ENCODE measurements around the gene ADAM17. TPM values are rescaled to one million over a fixed set of nuclear protein-coding genes. Genes with fewer than 3 reads are reported as not detected.
A peak's percentile ranks its signal among the peaks of the same experiment; 100 is the strongest.
"Not testable (repeated sequence)": the region's sequence is repeated elsewhere in the genome, so short reads cannot be mapped to it uniquely, and the experiment has no call there.

ADAM17 gene
- total RNA-seq, 1 donor from 2014 or later: 16.4 TPM

DNA sequence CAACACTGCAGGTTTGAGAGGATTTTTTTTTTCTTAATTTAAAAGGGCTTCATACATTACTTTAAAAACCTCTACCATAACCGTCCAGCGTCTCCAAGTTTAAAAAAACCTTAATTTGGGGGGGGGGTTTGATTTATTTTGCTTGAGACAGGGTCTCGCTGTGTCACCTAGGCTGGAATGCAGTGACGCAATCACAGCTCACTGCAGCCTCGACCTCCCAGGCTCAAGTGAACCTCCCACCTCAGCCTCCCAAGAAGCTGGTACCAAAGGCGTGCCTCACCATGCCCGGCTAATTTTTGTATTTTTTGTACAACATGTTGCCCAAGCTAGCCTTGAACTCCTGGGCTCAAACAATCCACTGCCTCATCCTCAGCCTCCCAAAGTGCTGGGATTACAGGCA is 36.9 kb downstream of the ADAM17 start:
- Histone ChIP-seq H3K9me3 (no peaks in the 10 kb centered on the region), H3K36me3 (peaks cover 48 to 60% of the 10 kb centered on the region in 2 donors), H3K4me1 (no peaks in the 10 kb centered on the region), H3K27ac (no peak overlapping the region), H3K27me3 (no peaks in the 10 kb centered on the region), H3K4me3 (no peak overlapping the region)
- no peak for DNase-seq (ENCODE audit: low spot score in 2 of 2)
- no peak for TF ChIP-seq CTCF (IDR thresholded peaks at IDR 0.05)
- intact Hi-C loops (cut with DNase I): no loop called here

DNA sequence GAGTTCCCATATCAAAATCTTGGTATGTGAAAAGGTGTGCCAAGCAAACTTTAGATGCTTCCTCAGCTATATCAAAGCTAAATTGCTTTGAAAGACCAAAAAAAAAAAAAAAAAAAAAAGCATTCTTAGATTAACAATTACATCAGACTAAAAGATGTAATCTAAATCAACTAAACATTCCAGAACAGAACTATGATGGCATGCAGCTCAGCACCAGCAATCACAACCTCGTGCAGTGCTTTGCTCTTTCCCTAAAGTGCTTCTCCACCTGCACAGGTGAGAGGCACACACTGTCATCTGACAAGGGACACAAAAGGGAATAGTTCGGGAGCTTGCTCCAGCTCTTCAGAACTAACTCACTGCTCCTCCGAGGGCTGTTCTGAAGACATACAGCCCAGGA is 37.5 kb downstream of the ADAM17 start:
- H3K27ac ChIP-seq: no peak overlapping the region
- DNase-seq (ENCODE audit: low spot score in 2 of 2): no peak
- TF ChIP-seq CTCF (IDR thresholded peaks at IDR 0.05): no peak
- intact Hi-C loops (cut with DNase I): no loop called here
- H3K4me1 ChIP-seq: no peaks in the 10 kb centered on the region
- no peaks in the 10 kb centered on the region for H3K27me3 ChIP-seq
- no peak overlapping the region for H3K4me3 ChIP-seq
- no peaks in the 10 kb centered on the region for H3K9me3 ChIP-seq
- H3K36me3 ChIP-seq: peaks cover 51 to 59% of the 10 kb centered on the region in 2 donors

DNA sequence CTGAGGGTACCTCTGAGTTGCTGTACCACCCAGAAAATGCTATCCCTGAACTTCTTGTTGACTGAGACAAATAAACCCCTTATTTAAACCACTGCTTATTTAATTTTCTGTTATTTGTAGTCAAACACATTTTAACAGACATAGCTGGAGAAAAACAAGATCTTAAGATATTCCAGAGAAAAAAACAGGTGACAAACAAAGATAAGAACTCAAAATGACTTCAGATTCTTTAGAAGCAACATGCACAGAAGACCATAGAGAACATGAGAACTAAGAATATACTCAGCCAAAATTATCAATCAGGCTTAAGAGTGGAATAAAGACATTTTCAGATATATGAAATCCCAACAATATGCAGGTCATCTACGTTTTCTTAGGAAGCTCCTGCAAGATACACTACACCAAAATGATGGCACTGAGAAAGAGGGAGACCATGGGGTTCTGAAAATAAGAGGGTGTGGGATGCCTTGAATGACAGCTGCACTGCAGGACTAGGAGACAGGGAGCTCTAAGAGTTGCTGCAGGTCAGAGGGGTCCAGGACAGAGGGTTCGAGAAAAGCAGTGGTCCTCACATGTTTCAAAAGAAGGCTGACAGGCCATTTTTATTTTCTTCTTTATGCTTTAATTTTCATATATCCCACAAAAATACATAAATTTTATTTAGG is 38.4 kb downstream of the ADAM17 start:
- Histone ChIP-seq H3K9me3 (no peaks in the 10 kb centered on the region), H3K27me3 (no peaks in the 10 kb centered on the region), H3K27ac (no peak overlapping the region), H3K4me3 (no peak overlapping the region), H3K4me1 (no peaks in the 10 kb centered on the region), H3K36me3 (peaks cover 58 to 64% of the 10 kb centered on the region in 2 donors)
- TF ChIP-seq CTCF (IDR thresholded peaks at IDR 0.05): no peak
- DNase-seq (ENCODE audit: low spot score in 2 of 2): no peak
- intact Hi-C loops (cut with DNase I): no loop called here

GRCh38 chr2:9513946-9514345 is 41.7 kb downstream of the ADAM17 start:
- H3K4me1 ChIP-seq; H3K27me3 ChIP-seq; H3K9me3 ChIP-seq; DNase-seq (ENCODE audit: low spot score in 2 of 2); H3K27ac ChIP-seq; H3K4me3 ChIP-seq; intact Hi-C loops (cut with DNase I): not testable (repeated sequence)
- peaks cover 31 to 60% of the 10 kb centered on the region in 2 donors for H3K36me3 ChIP-seq

DNA sequence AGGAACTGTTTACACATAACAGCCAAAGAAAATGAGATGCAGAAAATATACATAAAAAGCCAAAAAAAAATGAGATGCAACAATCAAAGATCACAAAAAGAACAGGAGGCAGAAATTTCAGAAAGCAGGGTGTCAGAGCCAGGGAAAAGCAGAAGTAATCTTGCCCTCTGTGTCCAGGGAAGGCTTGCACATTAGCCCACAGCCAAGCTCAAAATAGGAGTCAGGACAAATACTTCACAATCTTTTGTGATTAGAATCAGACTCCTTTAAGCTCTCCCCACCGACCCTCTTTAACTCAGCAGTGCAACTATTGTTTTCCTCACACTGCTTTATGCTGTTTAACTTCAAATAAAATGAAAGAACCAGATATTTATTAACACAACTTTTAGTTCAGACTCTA is 46.7 kb downstream of the ADAM17 start:
- no peaks in the 10 kb centered on the region for H3K9me3 ChIP-seq
- peaks cover 22 to 61% of the 10 kb centered on the region in 2 donors for H3K36me3 ChIP-seq
- no peak overlapping the region for H3K4me3 ChIP-seq
- DNase-seq (ENCODE audit: low spot score in 2 of 2): no peak
- peaks cover 4 to 9% of the 10 kb centered on the region in 2 donors for H3K4me1 ChIP-seq
- no peak for TF ChIP-seq CTCF (IDR thresholded peaks at IDR 0.05)
- no peaks in the 10 kb centered on the region for H3K27me3 ChIP-seq
- H3K27ac ChIP-seq: peak overlapping the region; percentile 48 to 56
- intact Hi-C loops (cut with DNase I): no loop called here

DNA sequence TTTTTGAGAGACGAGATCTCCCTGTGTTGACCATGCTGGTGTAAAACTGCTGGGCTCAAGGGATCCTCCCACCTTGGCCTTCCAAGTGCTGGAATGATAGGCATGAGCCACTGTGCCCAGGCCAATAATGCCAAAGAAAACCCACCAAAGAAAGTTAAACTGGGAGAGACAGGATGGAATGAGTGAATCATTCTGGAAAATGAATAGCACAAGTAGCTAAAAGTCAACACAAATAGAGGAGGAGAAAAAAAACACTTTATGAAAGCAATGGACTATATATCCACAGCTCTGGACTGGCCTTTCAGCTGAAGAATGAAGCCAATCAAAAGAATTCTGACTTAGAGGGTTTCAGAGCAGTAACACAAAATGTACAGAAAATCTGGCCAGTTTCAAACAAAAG is 57.4 kb downstream of the ADAM17 start:
- intact Hi-C loops (cut with DNase I): no loop called here
- no peak for DNase-seq (ENCODE audit: low spot score in 2 of 2)
- TF ChIP-seq CTCF (IDR thresholded peaks at IDR 0.05): no peak
- H3K4me1 ChIP-seq: peaks cover 0 to 14% of the 10 kb centered on the region in 2 donors
- no peaks in the 10 kb centered on the region for H3K27me3 ChIP-seq
- peaks cover 30 to 58% of the 10 kb centered on the region in 2 donors for H3K36me3 ChIP-seq
- H3K9me3 ChIP-seq: no peaks in the 10 kb centered on the region
- no peak overlapping the region for H3K4me3 ChIP-seq
- peak overlapping the region; percentile 26 to 27 for H3K27ac ChIP-seq
